Endodermal cell (in vitro differentiated cells): ENCODE data around the gene ATP13A3. TPM values are rescaled to one million over a fixed set of nuclear protein-coding genes. Genes with fewer than 3 reads are reported as not detected.

Source experiments
- DNase-seq: peaks from one replicate; pipeline ENCODE4 v3.0.0-alpha.2; 2017
- H3K27ac ChIP-seq: 2 replicates; pipeline ENCODE4 v1.5.1; 2013; ENCODE audit warnings: mild to moderate bottlenecking, low read depth, low read length, moderate library complexity
- H3K27me3 ChIP-seq: 2 replicates; pipeline ENCODE4 v1.6.1; 2013; ENCODE audit warnings: mild to moderate bottlenecking, low read length, moderate library complexity; ENCODE audit not compliant: insufficient read depth, control insufficient read depth, poor library complexity, severe bottlenecking
- H3K36me3 ChIP-seq: 2 replicates; pipeline ENCODE4 v1.7.0; 2013; ENCODE audit warnings: mild to moderate bottlenecking, low read length, moderate library complexity; ENCODE audit not compliant: control insufficient read depth, insufficient read depth
- H3K4me1 ChIP-seq: one replicate; pipeline ENCODE4 v1.7.0; 2013; ENCODE audit warnings: low read length; ENCODE audit not compliant: control insufficient read depth, insufficient read depth
- H3K4me3 ChIP-seq: 2 replicates; pipeline ENCODE4 v1.5.1; 2013; ENCODE audit warnings: mild to moderate bottlenecking, low read length, moderate library complexity
- H3K9ac ChIP-seq: 2 replicates; pipeline ENCODE4 v1.6.1; 2013; ENCODE audit warnings: mild to moderate bottlenecking, low read length, moderate library complexity; ENCODE audit not compliant: poor library complexity, severe bottlenecking; ENCODE audit errors: extremely low read depth
- H3K9me3 ChIP-seq: 2 replicates; pipeline ENCODE4 v1.6.1; 2013; ENCODE audit warnings: mild to moderate bottlenecking, low read length, moderate library complexity; ENCODE audit not compliant: control insufficient read depth
- H3K27ac Mint-ChIP-seq: 2 replicates; pipeline ENCODE4 v1.8.0; 2020; ENCODE audit warnings: mixed read lengths
- H3K27me3 Mint-ChIP-seq: 2 replicates; pipeline ENCODE4 v1.8.0; 2021; ENCODE audit warnings: mild to moderate bottlenecking, mixed read lengths; ENCODE audit not compliant: insufficient read depth
- H3K36me3 Mint-ChIP-seq: 2 replicates; pipeline ENCODE4 v1.8.0; 2020; ENCODE audit warnings: low read depth, mixed read lengths
- H3K4me1 Mint-ChIP-seq: 2 replicates; pipeline ENCODE4 v1.8.0; 2020; ENCODE audit warnings: mixed read lengths
- H3K4me3 Mint-ChIP-seq: 2 replicates; pipeline ENCODE4 v1.8.0; 2020; ENCODE audit warnings: mild to moderate bottlenecking, moderate library complexity, mixed read lengths
- H3K9me3 Mint-ChIP-seq: 2 replicates; pipeline ENCODE4 v1.8.0; 2020; ENCODE audit warnings: mild to moderate bottlenecking, mixed read lengths
- CTCF ChIP-seq: fragments of 200-600 bp; sonication (generic); conservative IDR thresholded peaks from 2 replicates; pipeline ENCODE4 v1.5.0; 2021; ENCODE audit warnings: antibody characterized with exemption, mild to moderate bottlenecking
- WGBS, 2 experiments: methylation state at CpG; one replicate each; pipeline versions ENCODE4 v1.1.5 to v1.1.7; 2013; ENCODE audit warnings: missing lambda C conversion rate in 2 of 2, mixed read lengths in 1 of 2; ENCODE audit not compliant: insufficient coverage in 1 of 2, insufficient read length in 1 of 2; 5-methylcytosine and 5-hydroxymethylcytosine counted together
- total RNA-seq, 2 donors: library from RNA; stranded (reverse); fragmentation: NEBNext Ultra II Directional in 1 of 2; extraction: Animal tissue kit (Norgen Biotek cat#: 25700) in 1 of 2; gene quantifications; 2 replicates in 1 of 2; 3 replicates in 1 of 2; pipeline ENCODE4 v1.2.1, GENCODE V29; 2021

The ATP13A3 gene
- total RNA-seq, 2 donors from 2014 or later, result 99.7 to 125 TPM

GRCh38 chr3:194368918-194369317 lies 117.9 kb downstream of the ATP13A3 start:
- H3K36me3 ChIP-seq, result no peaks in the 10 kb centered on the region
- 87 to 89% methylated on average over 5 to 6 of the region's 6 CpGs for WGBS, 2 experiments
- H3K27ac Mint-ChIP-seq, result no peak overlapping the region
- no peak for DNase-seq
- no peaks in the 10 kb centered on the region for H3K9me3 ChIP-seq
- H3K27me3 ChIP-seq, result peaks cover 19% of the 10 kb centered on the region
- H3K4me3 ChIP-seq, result no peak overlapping the region
- no peak overlapping the region for H3K9ac ChIP-seq
- H3K4me1 ChIP-seq, result peaks cover 11% of the 10 kb centered on the region
- no peak for TF ChIP-seq CTCF
- H3K4me1 Mint-ChIP-seq, result peaks cover 20% of the 10 kb centered on the region
- H3K36me3 Mint-ChIP-seq, result no peaks in the 10 kb centered on the region
- H3K27me3 Mint-ChIP-seq, result peaks cover 24% of the 10 kb centered on the region
- no peak overlapping the region for H3K4me3 Mint-ChIP-seq
- H3K9me3 Mint-ChIP-seq, result no peaks in the 10 kb centered on the region
- H3K27ac ChIP-seq, result no peak overlapping the region

- Mint-ChIP-seq H3K4me1 (peaks cover 20% of the 10 kb centered on the region), H3K36me3 (no peaks in the 10 kb centered on the region), H3K4me3 (no peak overlapping the region), H3K27me3 (peaks cover 28% of the 10 kb centered on the region), H3K9me3 (no peaks in the 10 kb centered on the region), H3K27ac (no peak overlapping the region)
- DNase-seq, result no peak
- no peak overlapping the region for H3K27ac ChIP-seq
- 70 to 75% methylated on average over 18 of the region's 18 CpGs for WGBS, 2 experiments
- peaks cover 11% of the 10 kb centered on the region for H3K4me1 ChIP-seq
- no peak overlapping the region for H3K9ac ChIP-seq
- TF ChIP-seq CTCF, result no peak
- H3K36me3 ChIP-seq, result no peaks in the 10 kb centered on the region
- H3K4me3 ChIP-seq, result no peak overlapping the region
- H3K9me3 ChIP-seq, result no peaks in the 10 kb centered on the region
- H3K27me3 ChIP-seq, result peaks cover 19% of the 10 kb centered on the region
These were observed 118.6 kb downstream of the ATP13A3 start for GRCh38 chr3:194367992-194368841.

GRCh38 chr3:194365978-194366490 lies 120.8 kb downstream of the ATP13A3 start:
- Histone ChIP-seq H3K36me3 (no peaks in the 10 kb centered on the region), H3K27me3 (peaks cover 19% of the 10 kb centered on the region), H3K4me1 (peaks cover 11% of the 10 kb centered on the region), H3K27ac (no peak overlapping the region), H3K9me3 (no peaks in the 10 kb centered on the region), H3K9ac (no peak overlapping the region), H3K4me3 (no peak overlapping the region)
- Mint-ChIP-seq H3K4me3 (no peak overlapping the region), H3K27ac (no peak overlapping the region), H3K27me3 (peaks cover 39% of the 10 kb centered on the region), H3K4me1 (peaks cover 20% of the 10 kb centered on the region), H3K36me3 (no peaks in the 10 kb centered on the region), H3K9me3 (no peaks in the 10 kb centered on the region)
- TF ChIP-seq CTCF, result no peak
- no peak for DNase-seq
- 91 to 95% methylated on average over 9 to 12 of the region's 12 CpGs for WGBS, 2 experiments
